B cell (primary cell): ENCODE data around the gene PGA3. TPM values are rescaled to one million over a fixed set of nuclear protein-coding genes. Genes with fewer than 3 reads are reported as not detected.
"Not testable (repeated sequence)": the region's sequence is repeated elsewhere in the genome, so short reads cannot be mapped to it uniquely, and the experiment has no call there.

Experiments used
- ATAC-seq: fragments of 200-7000 bp; cut with Tn5 transposase; one replicate; pipeline ENCODE4 v1.10.0; 2021; ENCODE audit warnings: low read depth, mild to moderate bottlenecking, moderate number of reproducible peaks, moderate library complexity
- CTCF ChIA-PET: fragments of 350-600 bp; sonication (Branson Sonifier 250); formaldehyde crosslinking; loops from one replicate; lab custom pipeline; 2021; ENCODE audit warnings: antibody characterized with exemption, inconsistent platforms; lab: Charles Lee
- POLR2A ChIA-PET: fragments of 350-600 bp; sonication (Branson Sonifier 250); formaldehyde crosslinking; loops from one replicate; lab custom pipeline; 2021; ENCODE audit warnings: antibody characterized with exemption; lab: Charles Lee
- DNase-seq: peaks from one replicate; pipeline ENCODE4 v3.0.0; 2013
- H2AFZ ChIP-seq: 2 replicates; pipeline ENCODE4 v1.6.1; 2012; ENCODE audit warnings: mild to moderate bottlenecking, low read depth, low read length; ENCODE audit not compliant: insufficient read depth, poor library complexity, severe bottlenecking
- H3K27ac ChIP-seq, 2 donors: 1 replicate in 1 of 2; 2 replicates in 1 of 2; pipeline ENCODE4 v1.5.1; 2012 to 2013; ENCODE audit warnings: low read length in 2 of 2, mild to moderate bottlenecking in 2 of 2, moderate library complexity in 1 of 2
- H3K27me3 ChIP-seq, 4 experiments: fragments of 200-600 bp in 1 of 4; sonication (generic) in 1 of 4; replicated peaks in 1 of 4; 1 replicate in 2 of 4; 2 replicates in 2 of 4; pipeline versions ENCODE4 v1.6.1 to v1.7.0; 2013 to 2016; ENCODE audit warnings: low read length in 3 of 4, mild to moderate bottlenecking in 2 of 4, mixed read lengths in 1 of 4, moderate library complexity in 1 of 4; ENCODE audit not compliant: insufficient read depth in 4 of 4, control insufficient read depth in 3 of 4; ENCODE audit errors: control extremely low read depth in 1 of 4
- H3K36me3 ChIP-seq, 2 experiments: replicated peaks in 1 of 2; 1 replicate in 1 of 2; 2 replicates in 1 of 2; pipeline versions ENCODE4 v1.6.1 to v1.7.1; 2013; ENCODE audit warnings: low read length in 1 of 2; ENCODE audit not compliant: insufficient read depth in 2 of 2, control insufficient read depth in 1 of 2; ENCODE audit errors: control extremely low read depth in 1 of 2, extremely low read depth in 1 of 2
- H3K4me1 ChIP-seq, 2 donors: fragments of 200-600 bp in 1 of 2; sonication (generic) in 1 of 2; 1 replicate in 1 of 2; 2 replicates in 1 of 2; pipeline versions ENCODE4 v1.5.1 to v1.6.1; 2013 to 2017; ENCODE audit warnings: low read length in 2 of 2; ENCODE audit not compliant: control insufficient read depth in 2 of 2, insufficient read depth in 2 of 2
- H3K4me2 ChIP-seq: replicated peaks from 2 replicates; pipeline ENCODE3; 2012; ENCODE audit warnings: mild to moderate bottlenecking, low read depth, low read length; ENCODE audit not compliant: poor library complexity, severe bottlenecking
- H3K4me3 ChIP-seq, 5 experiments: fragments of 200-600 bp in 1 of 5; sonication (generic) in 1 of 5; 1 replicate in 3 of 5; 2 replicates in 2 of 5; pipeline versions ENCODE4 v1.5.1 to v1.7.0; 2011 to 2016; ENCODE audit warnings: low read length in 4 of 5, mild to moderate bottlenecking in 4 of 5, low read depth in 2 of 5, control low read depth in 1 of 5, moderate library complexity in 1 of 5; ENCODE audit not compliant: insufficient read depth in 1 of 5; ENCODE audit errors: control extremely low read depth in 1 of 5, extremely low read depth in 1 of 5
- H3K79me2 ChIP-seq: fragments of 200-600 bp; sonication (generic); one replicate; pipeline ENCODE4 v1.6.0; 2016; ENCODE audit warnings: low read length; ENCODE audit not compliant: control insufficient read depth, insufficient read depth
- H3K9ac ChIP-seq: fragments of 200-600 bp; sonication (generic); 2 replicates; pipeline ENCODE4 v1.6.1; 2017; ENCODE audit warnings: mild to moderate bottlenecking, low read length, moderate library complexity
- H3K9me3 ChIP-seq, 3 donors: one replicate each; pipeline versions ENCODE4 v1.6.1 to v1.7.1; 2013; ENCODE audit warnings: low read length in 2 of 3; ENCODE audit not compliant: control insufficient read depth in 2 of 3, insufficient read depth in 1 of 3; ENCODE audit errors: control extremely low read depth in 1 of 3
- H4K20me1 ChIP-seq: 2 replicates; pipeline ENCODE4 v1.6.0; 2012; ENCODE audit warnings: mild to moderate bottlenecking, low read length; ENCODE audit not compliant: insufficient read depth, control insufficient read depth, poor library complexity, severe bottlenecking
- H3K27ac Mint-ChIP-seq: one replicate; pipeline ENCODE4 v1.8.0; 2021; ENCODE audit warnings: mixed read lengths
- H3K27me3 Mint-ChIP-seq: one replicate; pipeline ENCODE4 v1.8.0; 2021; ENCODE audit warnings: mixed read lengths
- H3K4me1 Mint-ChIP-seq: one replicate; pipeline ENCODE4 v1.8.0; 2021; ENCODE audit warnings: mixed read lengths
- H3K4me3 Mint-ChIP-seq: one replicate; pipeline ENCODE4 v1.8.0; 2021; ENCODE audit warnings: mixed read lengths
- H3K9me3 Mint-ChIP-seq: one replicate; pipeline ENCODE4 v1.8.0; 2022; ENCODE audit warnings: mixed read lengths; ENCODE audit not compliant: insufficient read depth
- WGBS: methylation state at CpG from one replicate; pipeline ENCODE4 v1.1.5; 2013; ENCODE audit warnings: missing lambda C conversion rate; ENCODE audit not compliant: insufficient coverage; 5-methylcytosine and 5-hydroxymethylcytosine counted together
- intact Hi-C: fragments of 100-400 bp; cut with micrococcal nuclease; formaldehyde crosslinking; loops from one replicate; pipeline ENCODE4 v1.10.0; 2022
- polyA plus RNA-seq: library from polyadenylated mRNA; depleted of rRNA; stranded (reverse); fragments of >200 nt; gene quantifications from 2 replicates; pipeline ENCODE4 v1.2.3, GENCODE V29; 2012
- total RNA-seq, 2 donors: library from RNA; stranded (reverse); fragments of 120-200 nt in 1 of 2; gene quantifications; 1 replicate in 1 of 2; 2 replicates in 1 of 2; pipeline versions ENCODE4 v1.2.3 to v1.2.4, GENCODE V29; 2013 to 2022

PGA3 gene
- total and polyA plus RNA-seq, 2 donors (not counting 1 experiment from before 2014, with no cell fraction given), result not detected

DNA sequence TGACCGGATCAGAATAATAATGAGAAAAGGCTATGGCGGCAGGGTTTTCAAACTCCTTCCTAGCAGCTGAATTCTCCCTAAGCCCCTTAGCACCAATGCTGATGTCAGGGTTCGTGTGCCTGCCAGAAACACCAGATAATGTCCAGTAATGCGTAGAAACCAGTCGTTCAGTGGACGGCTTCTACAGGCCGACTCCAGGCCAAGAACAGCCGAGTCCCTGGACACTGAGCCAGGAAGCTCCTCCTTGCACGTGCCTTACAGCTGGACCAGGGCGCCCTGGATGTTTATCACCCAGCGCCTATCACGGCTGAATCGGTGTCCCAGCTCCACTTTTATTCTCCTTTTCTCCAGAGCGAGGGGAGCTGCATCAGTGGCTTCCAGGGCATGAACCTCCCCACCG is 8.9 kb downstream of the PGA3 start:
- H3K36me3 ChIP-seq, H3K9ac ChIP-seq, H3K9me3 ChIP-seq, ATAC-seq, H3K4me1 Mint-ChIP-seq, DNase-seq, H3K27me3 ChIP-seq, H2AFZ ChIP-seq, H3K27ac Mint-ChIP-seq, H3K4me3 Mint-ChIP-seq, H3K9me3 Mint-ChIP-seq, H3K4me1 ChIP-seq, H3K27me3 Mint-ChIP-seq, H4K20me1 ChIP-seq, H3K27ac ChIP-seq, intact Hi-C loops, CTCF ChIA-PET, H3K4me2 ChIP-seq, POLR2A ChIA-PET, H3K4me3 ChIP-seq, H3K79me2 ChIP-seq: not testable (repeated sequence)
- no CpG with 5 or more reads among the region's 15 CpGs for WGBS

DNA sequence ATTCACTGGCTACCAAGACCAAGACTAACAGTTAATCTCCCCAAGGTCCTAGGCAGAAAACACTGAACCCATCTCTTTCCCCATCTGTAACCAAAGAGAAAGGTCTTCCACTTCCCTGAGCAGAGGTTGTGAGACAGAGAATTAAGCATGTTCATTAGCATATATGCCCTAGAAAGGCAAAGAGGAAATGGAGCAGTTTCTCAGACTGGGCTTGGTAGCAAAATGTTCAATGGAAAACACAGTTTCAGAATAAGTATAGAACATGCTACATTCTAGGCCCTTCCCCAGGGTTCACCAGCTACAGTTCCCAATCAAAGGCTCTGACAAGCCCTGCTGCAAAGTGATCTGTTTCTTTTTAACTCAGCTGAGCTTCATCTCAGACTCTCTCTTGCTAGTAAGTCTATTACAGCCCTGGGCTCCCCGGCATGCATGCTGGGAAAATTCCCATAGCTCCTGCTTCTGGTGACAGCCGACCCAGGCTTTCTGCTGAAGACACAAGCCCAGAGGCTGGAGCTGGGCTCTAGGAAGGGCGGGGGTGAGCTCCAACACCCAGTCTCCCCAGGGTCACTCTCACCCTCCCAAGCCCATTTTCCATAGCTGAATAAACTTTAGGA is 10.5 kb downstream of the PGA3 start:
- H2AFZ ChIP-seq, ATAC-seq, H4K20me1 ChIP-seq, DNase-seq, CTCF ChIA-PET, intact Hi-C loops, H3K27me3 ChIP-seq, POLR2A ChIA-PET, H3K4me3 Mint-ChIP-seq, H3K9ac ChIP-seq, H3K4me1 ChIP-seq, H3K27me3 Mint-ChIP-seq, H3K9me3 Mint-ChIP-seq, H3K9me3 ChIP-seq, H3K79me2 ChIP-seq, H3K4me3 ChIP-seq, H3K27ac ChIP-seq, H3K27ac Mint-ChIP-seq, H3K36me3 ChIP-seq, H3K4me2 ChIP-seq, H3K4me1 Mint-ChIP-seq: not testable (repeated sequence)
- no CpG with 5 or more reads among the region's 3 CpGs for WGBS

- H3K36me3 ChIP-seq, H3K27me3 ChIP-seq, ATAC-seq, H3K4me1 ChIP-seq, H4K20me1 ChIP-seq, H3K27ac ChIP-seq, CTCF ChIA-PET, H3K9ac ChIP-seq, H3K4me3 ChIP-seq, H3K79me2 ChIP-seq, H3K4me2 ChIP-seq, intact Hi-C loops, H3K27me3 Mint-ChIP-seq, DNase-seq, H3K27ac Mint-ChIP-seq, H3K4me3 Mint-ChIP-seq, POLR2A ChIA-PET, H3K9me3 Mint-ChIP-seq, H3K9me3 ChIP-seq, H2AFZ ChIP-seq, H3K4me1 Mint-ChIP-seq: not testable (repeated sequence)
- WGBS, result no CpG with 5 or more reads among the region's 4 CpGs
Observed at GRCh38 chr11:61218306-61218705, 15.0 kb downstream of the PGA3 start.

GRCh38 chr11:61219016-61219415 is 15.7 kb downstream of the PGA3 start:
- H4K20me1 ChIP-seq, CTCF ChIA-PET, H3K27me3 Mint-ChIP-seq, H2AFZ ChIP-seq, ATAC-seq, H3K4me2 ChIP-seq, H3K4me3 Mint-ChIP-seq, H3K9ac ChIP-seq, H3K27ac Mint-ChIP-seq, H3K9me3 Mint-ChIP-seq, DNase-seq, H3K4me1 Mint-ChIP-seq, H3K4me1 ChIP-seq, H3K27me3 ChIP-seq, H3K9me3 ChIP-seq, H3K79me2 ChIP-seq, H3K27ac ChIP-seq, POLR2A ChIA-PET, intact Hi-C loops, H3K4me3 ChIP-seq, H3K36me3 ChIP-seq: not testable (repeated sequence)
- no CpG with 5 or more reads among the region's 5 CpGs for WGBS
